HFFc6 (cell line): Measurements from ENCODE around the gene GSTM3. TPM values are rescaled to one million over a fixed set of nuclear protein-coding genes. Genes with fewer than 3 reads are reported as not detected.
A peak's percentile ranks its signal among the peaks of the same experiment; 100 is the strongest.

Source experiments
- DNase-seq: peaks from one replicate; pipeline ENCODE4 v3.0.0-alpha.2; 2018
- H3K27ac Mint-ChIP-seq: 2 replicates; pipeline ENCODE4 v1.8.0; 2020; ENCODE audit warnings: mild to moderate bottlenecking, mixed read lengths
- H3K27me3 Mint-ChIP-seq: 2 replicates; pipeline ENCODE4 v1.8.0; 2021; ENCODE audit warnings: mild to moderate bottlenecking, moderate library complexity, mixed read lengths; ENCODE audit not compliant: insufficient read depth
- H3K36me3 Mint-ChIP-seq: 2 replicates; pipeline ENCODE4 v1.8.0; 2021; ENCODE audit warnings: low read depth, mixed read lengths
- H3K4me1 Mint-ChIP-seq: 2 replicates; pipeline ENCODE4 v1.8.0; 2020; ENCODE audit warnings: low read depth, mixed read lengths
- H3K4me3 Mint-ChIP-seq: 2 replicates; pipeline ENCODE4 v1.8.0; 2020; ENCODE audit warnings: mild to moderate bottlenecking, moderate library complexity, mixed read lengths
- H3K9me3 Mint-ChIP-seq: 2 replicates; pipeline ENCODE4 v1.8.0; 2020; ENCODE audit warnings: mild to moderate bottlenecking, mixed read lengths
- CTCF ChIP-seq: fragments of 200-600 bp; sonication (generic); IDR thresholded peaks from 2 replicates; pipeline ENCODE4 v1.5.0; 2021; ENCODE audit warnings: antibody characterized with exemption, mild to moderate bottlenecking
- long read RNA-seq: library from polyadenylated mRNA; unstranded; transcript quantifications from one replicate; pipeline ENCODE4 v2.0.0, GENCODE V29; 2019
- total RNA-seq, 6 experiments: library from RNA; stranded (reverse); fragmentation: NEBNext Ultra II Directional; extraction: Animal tissue kit (Norgen Biotek cat#: 25700); gene quantifications; 2 replicates in 1 of 6; 3 replicates in 5 of 6; pipeline ENCODE4 v1.2.3, GENCODE V29; 2021

The GSTM3 gene
- 10 to 100 TPM; 36.9 to 51.3 (median 43.6) TPM for total RNA-seq
- long read RNA-seq, full-length matches to known transcripts = 21 of 26 reads
- long read RNA-seq, partial matches to known transcripts = 1 of 26 reads
- long read RNA-seq, other reads (novel, unspliced or antisense) = 4 of 26 reads

GRCh38 chr1:109740615-109741373 lies at the start of gene GSTM3:
Gene GSTM3, minus strand, starts transcription at chr1:109741038. Its CDS starts 751 bp downstream, at chr1:109740287.
- TF ChIP-seq CTCF = no peak
- Mint-ChIP-seq H3K9me3 (no peaks in the 10 kb centered on the region; the same call in 1 of the 2 replicates), H3K4me3 (peak within 1 kb of the TSS; percentile 90), H3K36me3 (peaks cover 14% of the 10 kb centered on the region), H3K27me3 (peaks cover 17% of the 10 kb centered on the region), H3K27ac (peak within 1 kb of the TSS; percentile 70), H3K4me1 (peaks cover 13% of the 10 kb centered on the region)
- DNase-seq = no peak

GRCh38 chr1:109790329-109790728 lies 49.5 kb upstream of the GSTM3 start:
- no peak for TF ChIP-seq CTCF
- Mint-ChIP-seq H3K27ac (no peak overlapping the region), H3K4me1 (peaks cover 59% of the 10 kb centered on the region), H3K36me3 (peaks cover 4% of the 10 kb centered on the region; the same call in 1 of the 2 replicates), H3K9me3 (peaks cover 6% of the 10 kb centered on the region), H3K4me3 (no peak overlapping the region), H3K27me3 (no peaks in the 10 kb centered on the region; the same call in 1 of the 2 replicates)
- DNase-seq = no peak

GRCh38 chr1:109789551-109790180 lies 48.8 kb upstream of the GSTM3 start:
- Mint-ChIP-seq H3K4me3 (no peak overlapping the region), H3K36me3 (peaks cover 4% of the 10 kb centered on the region; the same call in 1 of the 2 replicates), H3K4me1 (peaks cover 65% of the 10 kb centered on the region), H3K9me3 (peaks cover 6% of the 10 kb centered on the region), H3K27ac (no peak overlapping the region), H3K27me3 (no peaks in the 10 kb centered on the region; the same call in 1 of the 2 replicates)
- no peak for TF ChIP-seq CTCF
- DNase-seq = no peak

GRCh38 chr1:109788695-109789521 lies 48.1 kb upstream of the GSTM3 start:
- Mint-ChIP-seq H3K4me3 (no peak overlapping the region), H3K27ac (no peak overlapping the region), H3K4me1 (peaks cover 65% of the 10 kb centered on the region), H3K27me3 (no peaks in the 10 kb centered on the region; the same call in 1 of the 2 replicates), H3K36me3 (peaks cover 4% of the 10 kb centered on the region; the same call in 1 of the 2 replicates), H3K9me3 (peaks cover 6% of the 10 kb centered on the region)
- peak; percentile 68 for TF ChIP-seq CTCF
- DNase-seq = no peak
